ENCODE data around the gene TBC1D17.

The TBC1D17 gene

GRCh38 chr19:49877020-49877878 is at the start of gene TBC1D17, which contains the start of gene AKT1S1:
TSS of gene TBC1D17 (plus strand) at chr19:49877702. CDS start at chr19:49877724, 22 bp downstream.
TSS of gene AKT1S1 (minus strand) at chr19:49877355. CDS start at chr19:49873295, 4,060 bp downstream.
- DNase-seq = peak; percentile 96 to 98

DNA sequence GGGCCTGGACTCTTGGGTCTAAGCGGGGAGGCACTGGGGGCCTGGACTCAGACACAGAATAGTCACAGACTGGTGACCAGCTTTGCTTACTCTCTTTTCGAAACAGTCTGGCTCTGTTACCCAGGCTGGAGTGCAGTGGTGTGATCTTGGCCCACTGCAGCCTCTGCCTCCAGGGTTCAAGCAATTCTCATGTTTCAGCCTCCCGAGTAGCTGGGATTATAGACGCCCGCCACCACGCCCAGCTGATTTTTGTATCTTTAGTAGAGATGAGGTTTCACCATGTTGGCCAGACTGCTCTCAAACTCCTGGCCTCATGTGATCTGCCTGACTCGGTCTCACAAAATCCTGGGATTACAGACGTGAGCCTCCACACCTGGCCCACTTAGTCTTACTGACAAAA is 48.3 kb upstream of the TBC1D17 start:
- DNase-seq = no peak

DNA sequence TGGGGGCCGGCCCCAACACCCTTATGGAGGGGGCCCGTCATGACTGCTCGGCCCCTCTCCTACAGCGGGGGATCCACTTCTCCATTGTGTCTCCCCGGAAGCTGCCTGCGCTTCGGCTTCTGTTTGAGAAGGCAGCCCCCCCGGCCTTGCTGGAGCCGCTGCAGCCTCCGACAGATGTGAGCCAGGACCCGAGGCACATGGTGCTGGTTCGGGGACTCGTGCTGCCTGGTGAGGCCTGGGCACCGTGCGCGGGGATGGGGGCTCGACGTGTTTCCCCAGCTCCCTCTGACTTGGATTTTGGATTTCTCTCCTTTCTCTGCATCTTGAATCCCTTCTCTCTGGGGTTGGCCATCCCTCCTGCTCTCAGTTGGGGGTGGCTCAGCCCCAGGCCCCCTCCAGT is 47.8 kb upstream of the TBC1D17 start:
- DNase-seq = no peak

DNA sequence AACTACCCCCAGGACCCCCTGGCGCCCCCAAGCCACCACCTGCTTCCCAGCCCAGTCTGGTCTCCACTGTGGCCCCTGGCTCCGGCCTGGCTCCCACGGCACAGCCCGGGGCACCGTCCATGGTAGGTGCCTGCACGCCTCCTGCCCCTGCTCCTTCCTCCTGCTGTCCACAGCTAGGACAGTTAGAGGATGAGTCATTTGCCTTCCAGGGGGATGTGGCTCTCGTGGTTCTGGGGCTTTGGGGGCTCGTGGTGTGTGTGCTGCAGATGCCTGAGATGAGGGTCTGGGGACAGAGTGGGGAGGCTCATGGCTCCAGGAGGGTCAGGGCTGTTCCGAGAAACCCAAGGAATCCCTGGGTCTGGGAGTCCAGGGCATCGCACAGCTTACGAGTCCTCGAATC is 46.7 kb upstream of the TBC1D17 start:
- DNase-seq = no peak

GRCh38 chr19:49831592-49831991 is 45.9 kb upstream of the TBC1D17 start:
- DNase-seq = no peak

GRCh38 chr19:49832556-49832955 is 44.9 kb upstream of the TBC1D17 start:
- no peak for DNase-seq

DNA sequence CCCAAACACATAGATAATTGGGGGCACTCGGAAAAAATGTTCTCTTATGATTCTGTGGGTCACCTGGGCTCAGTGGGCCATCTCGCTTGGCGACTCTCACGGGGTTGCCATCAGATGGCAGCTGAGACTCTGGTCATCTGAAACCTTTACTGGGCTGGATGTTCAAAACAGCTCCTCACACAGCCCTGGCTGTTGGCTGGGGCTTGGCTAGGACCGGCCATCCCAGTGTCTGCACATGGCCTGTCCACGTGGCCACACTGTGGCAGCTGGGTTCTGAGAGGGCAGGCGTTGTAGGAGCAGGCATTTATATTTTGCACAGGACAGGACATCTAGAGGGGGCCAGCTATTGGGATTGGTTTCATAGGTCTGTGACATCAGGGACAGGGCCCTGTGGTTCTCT is 43.9 kb upstream of the TBC1D17 start:
- DNase-seq = no peak

DNA sequence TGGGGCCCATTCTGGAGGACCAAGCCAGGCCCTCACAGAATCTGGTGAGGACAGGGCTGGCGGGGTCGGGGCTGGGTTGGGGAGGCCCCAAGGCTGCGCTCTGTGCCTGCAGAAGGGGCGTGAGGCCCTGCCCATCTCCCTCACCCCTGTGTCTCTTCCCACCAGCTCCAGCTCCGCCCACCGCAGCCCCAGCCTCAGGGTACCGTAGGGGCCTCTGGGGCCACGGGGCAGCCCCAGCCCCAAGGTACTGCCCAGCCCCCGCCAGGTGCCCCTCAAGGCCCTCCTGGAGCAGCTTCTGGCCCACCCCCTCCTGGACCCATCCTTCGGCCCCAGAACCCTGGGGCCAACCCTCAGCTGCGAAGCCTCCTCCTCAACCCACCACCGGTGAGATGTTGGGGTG is 41.9 kb upstream of the TBC1D17 start:
- DNase-seq = no peak

GRCh38 chr19:49836176-49837008 is 41.1 kb upstream of the TBC1D17 start:
- no peak for DNase-seq

GRCh38 chr19:49837009-49837310 is 40.5 kb upstream of the TBC1D17 start:
- no peak for DNase-seq

- no peak for DNase-seq
Measured at GRCh38 chr19:49837425-49837824, 40.1 kb upstream of the TBC1D17 start.

GRCh38 chr19:49838885-49839588 is 38.5 kb upstream of the TBC1D17 start:
- DNase-seq = no peak

DNA sequence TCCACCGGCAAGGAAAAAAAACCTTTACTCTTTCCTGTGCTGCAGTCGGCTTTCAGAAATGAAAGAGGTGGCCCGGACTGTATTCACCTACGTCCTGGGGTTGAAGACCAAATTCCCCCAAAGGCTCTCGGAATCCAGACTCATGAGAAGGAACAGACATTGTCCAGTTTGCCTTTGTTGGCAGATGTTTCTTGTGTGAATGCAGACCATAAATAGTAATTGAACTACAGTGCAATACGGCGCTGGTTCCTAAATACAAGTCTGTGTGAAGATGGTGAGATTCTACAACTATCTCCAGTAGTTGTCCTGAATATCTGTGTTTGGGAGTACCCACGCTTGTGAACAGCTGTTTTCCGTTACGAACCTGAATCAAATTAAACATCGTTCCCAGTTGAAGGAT is 37.8 kb upstream of the TBC1D17 start:
- DNase-seq = no peak

DNA sequence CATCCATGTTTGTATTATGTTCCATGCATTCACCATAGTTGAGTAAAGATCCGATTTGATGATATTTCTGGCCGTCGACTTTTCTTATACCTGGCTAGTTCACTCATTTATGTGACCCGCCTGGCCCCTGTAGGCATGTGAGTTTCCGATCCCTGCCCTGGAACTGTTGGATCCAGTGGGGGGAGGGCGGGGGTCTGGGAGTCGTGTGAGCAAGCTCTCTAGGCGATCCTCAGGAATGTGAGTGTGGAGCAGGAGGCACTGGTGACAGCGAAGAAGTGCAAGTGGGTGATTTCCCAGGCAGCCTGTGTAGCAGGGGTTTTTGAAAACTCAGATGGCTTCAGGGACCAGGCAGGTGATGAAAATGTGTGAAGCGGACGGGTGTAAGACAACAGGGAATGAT is 37.2 kb upstream of the TBC1D17 start:
- DNase-seq = no peak

GRCh38 chr19:49840736-49841249 is 36.7 kb upstream of the TBC1D17 start:
- DNase-seq = no peak

- no peak for DNase-seq
Measured at GRCh38 chr19:49843265-49843664, 34.2 kb upstream of the TBC1D17 start.

- no peak for DNase-seq
Measured at GRCh38 chr19:49844138-49845095, 33.1 kb upstream of the TBC1D17 start.

- no peak for DNase-seq
Measured at GRCh38 chr19:49845414-49845813, 32.1 kb upstream of the TBC1D17 start.

- no peak for DNase-seq
Measured at GRCh38 chr19:49846408-49846807, 31.1 kb upstream of the TBC1D17 start.

- no peak for DNase-seq
Measured at GRCh38 chr19:49847731-49848696, 29.5 kb upstream of the TBC1D17 start.

DNA sequence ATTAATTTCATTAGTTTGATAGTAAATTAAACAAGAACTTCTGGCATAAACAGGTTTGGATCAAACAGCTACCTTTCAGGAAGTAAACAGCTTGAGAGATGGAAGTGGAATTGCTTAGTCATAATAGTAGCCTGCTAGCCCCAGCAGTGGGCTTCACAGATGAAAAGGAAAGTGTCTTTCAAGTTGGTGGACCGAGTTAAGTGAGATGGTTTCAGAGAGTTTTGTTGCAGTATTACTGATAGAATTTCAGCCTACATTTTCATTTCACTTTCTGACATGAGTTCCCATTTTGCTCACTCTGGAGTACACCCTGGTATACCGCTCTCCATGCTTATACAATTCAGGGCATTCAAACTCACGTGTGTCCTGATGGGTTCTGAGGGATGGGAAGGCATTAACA is 28.6 kb upstream of the TBC1D17 start:
- no peak for DNase-seq

Data from stimulated activated CD4-positive, alpha-beta T cell treated with anti-CD3 and anti-CD28 coated beads, Interleukin-2, amount 100 ng/mL, for 24 hours (primary cell).